Measurements from ENCODE around the gene NHEJ1. TPM values are rescaled to one million over a fixed set of nuclear protein-coding genes. Genes with fewer than 3 reads are reported as not detected.
A peak's percentile ranks its signal among the peaks of the same experiment; 100 is the strongest.

NHEJ1 gene
- polyA plus RNA-seq, 1 experiment = 24.1 TPM

DNA sequence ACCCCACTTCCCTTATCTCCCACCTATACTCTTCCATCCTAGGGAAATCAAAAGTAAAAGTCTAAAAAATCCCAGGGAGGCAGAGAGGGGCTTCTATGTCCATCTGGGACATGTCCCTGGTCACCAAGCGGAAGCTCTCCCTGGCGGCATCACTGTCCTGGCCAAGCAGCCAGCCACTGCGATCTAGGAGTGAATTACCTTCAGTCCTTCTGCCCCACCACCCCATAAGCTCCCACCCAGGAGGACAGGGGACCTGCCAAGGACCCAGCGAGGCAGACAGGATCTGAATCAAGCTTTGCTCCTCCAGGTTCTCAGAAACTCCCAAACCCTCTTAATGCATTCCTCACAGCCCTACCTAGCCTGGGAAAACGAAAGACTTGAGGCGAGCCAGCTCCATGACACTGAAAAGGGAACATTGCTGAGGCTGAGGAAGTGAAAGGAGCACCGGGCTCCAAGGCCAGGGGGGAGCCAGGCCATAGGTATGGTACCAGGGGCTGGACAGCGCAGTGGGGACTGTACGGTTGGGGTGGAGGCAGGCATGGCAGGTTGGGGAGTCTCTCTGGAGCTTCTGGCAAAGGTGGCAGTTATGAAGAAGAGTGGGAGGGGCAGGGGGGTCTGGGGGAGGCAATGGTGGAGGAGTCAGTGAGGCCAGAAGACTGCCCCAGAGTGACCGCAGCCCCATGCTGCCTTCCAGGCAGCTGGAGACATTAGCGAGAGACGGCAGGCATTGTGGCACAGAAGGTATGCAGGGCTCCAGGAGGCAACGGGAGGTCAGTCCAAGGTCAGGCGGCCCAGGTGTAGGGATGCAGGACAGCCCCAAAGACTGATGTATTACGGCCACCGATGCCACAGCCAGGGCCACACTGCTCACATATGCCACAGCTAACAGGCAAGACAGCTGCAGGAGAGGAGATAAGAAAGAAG, 11.9 kb upstream of the NHEJ1 start:
- POLR2A ChIA-PET = no interaction called here
- TF ChIP-seq, protein P1, sequence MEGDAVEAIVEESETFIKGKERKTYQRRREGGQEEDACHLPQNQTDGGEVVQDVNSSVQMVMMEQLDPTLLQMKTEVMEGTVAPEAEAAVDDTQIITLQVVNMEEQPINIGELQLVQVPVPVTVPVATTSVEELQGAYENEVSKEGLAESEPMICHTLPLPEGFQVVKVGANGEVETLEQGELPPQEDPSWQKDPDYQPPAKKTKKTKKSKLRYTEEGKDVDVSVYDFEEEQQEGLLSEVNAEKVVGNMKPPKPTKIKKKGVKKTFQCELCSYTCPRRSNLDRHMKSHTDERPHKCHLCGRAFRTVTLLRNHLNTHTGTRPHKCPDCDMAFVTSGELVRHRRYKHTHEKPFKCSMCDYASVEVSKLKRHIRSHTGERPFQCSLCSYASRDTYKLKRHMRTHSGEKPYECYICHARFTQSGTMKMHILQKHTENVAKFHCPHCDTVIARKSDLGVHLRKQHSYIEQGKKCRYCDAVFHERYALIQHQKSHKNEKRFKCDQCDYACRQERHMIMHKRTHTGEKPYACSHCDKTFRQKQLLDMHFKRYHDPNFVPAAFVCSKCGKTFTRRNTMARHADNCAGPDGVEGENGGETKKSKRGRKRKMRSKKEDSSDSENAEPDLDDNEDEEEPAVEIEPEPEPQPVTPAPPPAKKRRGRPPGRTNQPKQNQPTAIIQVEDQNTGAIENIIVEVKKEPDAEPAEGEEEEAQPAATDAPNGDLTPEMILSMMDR (IDR thresholded peaks at IDR 0.05; ENCODE audit: insufficient read depth, low read depth, low read length) = no peak
- H3K4me3 ChIP-seq (ENCODE audit: low read depth, low read length) = no peak overlapping the region
- CTCF ChIA-PET = interaction anchor here (1.0 to 8.5 kb wide), 11 partner anchors 10 to 357 kb away, joined by 3 to 90 read pairs (median 6); partner anchors contain the start of gene DNAJB2
- H3K27me3 ChIP-seq (ENCODE audit: control insufficient read depth, insufficient read depth, low read length) = no peaks in the 10 kb centered on the region
- no peak for DNase-seq (ENCODE audit: low read depth)
- H3K36me3 ChIP-seq (ENCODE audit: control insufficient read depth, insufficient read depth, low read length) = peaks cover 21% of the 10 kb centered on the region

DNA sequence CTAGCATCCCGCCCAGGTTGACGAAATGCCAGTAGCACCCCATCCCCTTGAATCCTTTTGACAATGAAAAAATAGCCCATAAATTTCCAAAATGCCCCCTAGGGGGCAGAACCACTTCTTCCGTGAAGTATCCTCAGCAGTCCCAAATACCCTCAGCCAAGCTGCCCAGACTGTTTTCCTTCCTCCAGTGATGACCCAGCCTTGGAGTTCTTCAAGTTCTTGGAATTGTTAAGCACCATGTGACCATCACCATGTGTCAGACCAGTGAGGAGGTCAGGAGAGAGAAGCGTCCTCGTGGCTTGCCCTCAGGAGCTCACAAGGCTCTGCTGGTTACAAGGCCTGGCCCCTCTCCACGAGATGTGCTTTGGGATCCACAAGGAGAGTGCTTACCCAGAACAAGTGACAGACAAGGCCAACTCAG, 10.6 kb upstream of the NHEJ1 start:
- ChIA-PET POLR2A (no interaction called here), CTCF (interaction anchor here (0.5 to 8.5 kb wide), 30 partner anchors 11 to 427 kb away, joined by 3 to 90 read pairs (median 4); partner anchors contain the start of genes DNAJB2, DNPEP, GLB1L and NHEJ1)
- peak; percentile 88 for DNase-seq (ENCODE audit: low read depth)
- TF ChIP-seq, protein P1 (IDR thresholded peaks at IDR 0.05; ENCODE audit: insufficient read depth, low read depth, low read length) = peak; percentile 78
- peaks cover 21% of the 10 kb centered on the region for H3K36me3 ChIP-seq (ENCODE audit: control insufficient read depth, insufficient read depth, low read length)
- H3K27me3 ChIP-seq (ENCODE audit: control insufficient read depth, insufficient read depth, low read length) = no peaks in the 10 kb centered on the region
- no peak overlapping the region for H3K4me3 ChIP-seq (ENCODE audit: low read depth, low read length)

DNA sequence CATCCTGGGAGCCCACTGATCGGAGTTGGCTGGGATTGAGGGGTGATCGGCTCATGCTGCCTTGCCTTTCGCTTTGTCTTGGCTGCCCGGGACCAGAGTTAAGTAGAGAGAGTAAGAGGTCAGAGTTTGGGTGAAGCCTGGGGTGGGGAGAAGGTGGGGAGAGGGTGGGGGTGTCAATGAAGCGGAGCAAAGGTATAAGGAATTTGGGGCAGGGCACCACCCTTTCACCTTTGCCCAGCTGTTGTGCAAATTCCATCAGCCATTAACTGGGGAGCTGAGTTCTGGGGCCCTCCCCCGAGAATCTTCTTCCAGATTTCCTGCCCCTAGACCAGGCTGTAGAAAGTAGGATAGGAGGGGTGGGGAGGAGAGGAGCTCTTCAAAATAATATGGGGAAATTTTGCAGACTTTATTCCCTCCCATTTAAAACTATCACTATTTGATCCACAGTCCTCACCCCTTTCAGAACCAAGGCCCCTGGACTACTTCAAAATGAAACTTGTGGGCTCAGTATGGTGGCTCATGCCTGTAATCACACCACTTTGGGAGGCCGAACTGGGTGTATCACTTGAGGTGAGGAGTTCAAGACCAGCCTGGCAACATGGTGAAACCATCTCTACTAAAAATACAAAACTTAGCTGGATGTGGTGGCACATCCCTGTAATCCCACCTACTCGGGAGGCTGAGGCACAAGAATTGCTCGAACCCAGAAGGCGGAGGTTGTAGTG, 9.5 kb upstream of the NHEJ1 start, which contains the start of gene SLC23A3:
Gene SLC23A3, minus strand, starts transcription at position 100 of the 725 bp plus-strand sequence. Its CDS starts 45 bp downstream, at position 55.
- H3K36me3 ChIP-seq (ENCODE audit: control insufficient read depth, insufficient read depth, low read length) = peaks cover 21% of the 10 kb centered on the region
- CTCF ChIA-PET = interaction anchor here (0.9 to 8.5 kb wide), 16 partner anchors 11 to 174 kb away, joined by 3 to 90 read pairs (median 6); partner anchors contain the start of genes DNAJB2, GLB1L, NHEJ1 and STK16
- no peaks in the 10 kb centered on the region for H3K27me3 ChIP-seq (ENCODE audit: control insufficient read depth, insufficient read depth, low read length)
- no peak within 1 kb of the TSS for H3K4me3 ChIP-seq (ENCODE audit: low read depth, low read length)
- POLR2A ChIA-PET = no interaction called here
- no peak for DNase-seq (ENCODE audit: low read depth)
- TF ChIP-seq, protein P1 (IDR thresholded peaks at IDR 0.05; ENCODE audit: insufficient read depth, low read depth, low read length) = no peak

DNA sequence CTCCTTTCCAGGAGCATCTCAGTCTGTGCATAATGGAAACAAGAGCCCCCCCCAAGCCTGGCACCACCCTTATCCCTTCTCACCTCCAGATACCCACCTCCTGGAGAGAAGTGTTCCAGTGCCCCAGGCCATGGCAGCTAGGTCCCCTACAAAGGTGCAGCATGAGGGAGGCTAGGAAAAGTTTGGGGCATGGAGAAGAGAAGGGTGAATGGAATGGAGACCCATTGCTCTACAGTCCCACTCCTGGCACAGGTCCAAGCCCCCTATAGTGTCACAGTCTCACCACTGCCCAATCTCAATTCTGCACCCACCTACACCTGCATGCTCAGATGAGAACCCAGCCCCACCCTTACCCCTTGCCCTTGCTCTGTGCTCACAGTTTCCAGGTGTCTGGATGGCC, 8.3 kb upstream of the NHEJ1 start:
- H3K27me3 ChIP-seq (ENCODE audit: control insufficient read depth, insufficient read depth, low read length) = no peaks in the 10 kb centered on the region
- DNase-seq (ENCODE audit: low read depth) = no peak
- POLR2A ChIA-PET = no interaction called here
- no peak overlapping the region for H3K4me3 ChIP-seq (ENCODE audit: low read depth, low read length)
- CTCF ChIA-PET = interaction anchor here (1.0 to 5.4 kb wide), 2 partner anchors 9 to 130 kb away, joined by 3 to 45 read pairs; no protein-coding TSS in a partner anchor
- H3K36me3 ChIP-seq (ENCODE audit: control insufficient read depth, insufficient read depth, low read length) = peaks cover 12% of the 10 kb centered on the region
- TF ChIP-seq, protein P1 (IDR thresholded peaks at IDR 0.05; ENCODE audit: insufficient read depth, low read depth, low read length) = no peak
